Measurements from ENCODE around the gene ST8SIA1. TPM values are rescaled to one million over a fixed set of nuclear protein-coding genes. Genes with fewer than 3 reads are reported as not detected.

ST8SIA1 gene
- polyA plus RNA-seq, 1 donor from 2014 or later, result 22.5 TPM

DNA sequence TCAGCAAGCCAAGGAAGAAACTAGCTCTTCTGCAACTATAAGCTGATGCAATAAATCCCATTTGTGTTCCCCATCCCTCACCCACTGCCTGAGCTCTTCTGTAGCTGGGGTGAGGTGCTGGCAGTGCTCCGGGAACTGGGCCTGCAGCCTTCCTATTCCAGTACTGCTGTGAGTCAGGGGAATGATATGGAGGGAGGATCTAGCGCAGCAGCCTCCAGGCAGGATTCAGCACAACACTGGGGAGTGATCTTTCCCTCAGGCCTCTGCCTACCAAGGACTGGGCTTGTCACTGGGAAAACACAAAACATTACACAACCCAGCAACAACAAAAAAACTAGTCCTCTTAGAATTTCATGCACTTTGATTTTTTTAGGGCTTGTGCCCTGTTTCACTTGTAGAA lies 58.7 kb downstream of the ST8SIA1 start:
- Histone ChIP-seq H3K9me2 (ENCODE audit: insufficient read depth, low read length) (no peaks in the 10 kb centered on the region), H3K27ac (ENCODE audit: low read length) (no peak overlapping the region), H3K36me3 (ENCODE audit: insufficient read depth, low read length) (no peaks in the 10 kb centered on the region), H2AFZ (ENCODE audit: low read depth, low read length) (no peak overlapping the region), H3K27me3 (ENCODE audit: insufficient read depth, low read depth, low read length) (no peaks in the 10 kb centered on the region), H4K20me1 (ENCODE audit: insufficient read depth) (no peaks in the 10 kb centered on the region), H3F3A (ENCODE audit: insufficient read depth, low read length, poor library complexity, severe bottlenecking) (no peaks in the 10 kb centered on the region), H3K4me3 (ENCODE audit: low read length) (no peak overlapping the region), H3K9me3 (ENCODE audit: low read length) (no peaks in the 10 kb centered on the region), H3K4me2 (ENCODE audit: low read length) (no peak overlapping the region), H3K9ac (ENCODE audit: low read length) (no peak overlapping the region), H3K79me2 (replicated peaks; ENCODE audit: insufficient read depth, low read length) (no peaks in the 10 kb centered on the region)
- TF ChIP-seq, protein P1, sequence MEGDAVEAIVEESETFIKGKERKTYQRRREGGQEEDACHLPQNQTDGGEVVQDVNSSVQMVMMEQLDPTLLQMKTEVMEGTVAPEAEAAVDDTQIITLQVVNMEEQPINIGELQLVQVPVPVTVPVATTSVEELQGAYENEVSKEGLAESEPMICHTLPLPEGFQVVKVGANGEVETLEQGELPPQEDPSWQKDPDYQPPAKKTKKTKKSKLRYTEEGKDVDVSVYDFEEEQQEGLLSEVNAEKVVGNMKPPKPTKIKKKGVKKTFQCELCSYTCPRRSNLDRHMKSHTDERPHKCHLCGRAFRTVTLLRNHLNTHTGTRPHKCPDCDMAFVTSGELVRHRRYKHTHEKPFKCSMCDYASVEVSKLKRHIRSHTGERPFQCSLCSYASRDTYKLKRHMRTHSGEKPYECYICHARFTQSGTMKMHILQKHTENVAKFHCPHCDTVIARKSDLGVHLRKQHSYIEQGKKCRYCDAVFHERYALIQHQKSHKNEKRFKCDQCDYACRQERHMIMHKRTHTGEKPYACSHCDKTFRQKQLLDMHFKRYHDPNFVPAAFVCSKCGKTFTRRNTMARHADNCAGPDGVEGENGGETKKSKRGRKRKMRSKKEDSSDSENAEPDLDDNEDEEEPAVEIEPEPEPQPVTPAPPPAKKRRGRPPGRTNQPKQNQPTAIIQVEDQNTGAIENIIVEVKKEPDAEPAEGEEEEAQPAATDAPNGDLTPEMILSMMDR (IDR thresholded peaks at IDR 0.05; ENCODE audit: poor library complexity, severe bottlenecking), result no peak
- TF ChIP-seq POLR2AphosphoS5 (IDR thresholded peaks at IDR 0.05) (no peak), MXI1 (conservative IDR thresholded peaks at IDR 0.05; ENCODE audit: poor library complexity, severe bottlenecking) (no peak), TAF1 (IDR thresholded peaks at IDR 0.05; ENCODE audit: low read depth) (no peak), EZH2 (IDR thresholded peaks at IDR 0.05; ENCODE audit: borderline replicate concordance, insufficient read depth, low read length, poor library complexity, severe bottlenecking) (no peak), SMC3 (conservative IDR thresholded peaks at IDR 0.05; ENCODE audit: poor library complexity) (no peak), EP300 (conservative IDR thresholded peaks at IDR 0.05; ENCODE audit: poor library complexity, severe bottlenecking) (no peak), RAD21 (conservative IDR thresholded peaks at IDR 0.05) (no peak)
- TF ChIP-seq, protein P2, sequence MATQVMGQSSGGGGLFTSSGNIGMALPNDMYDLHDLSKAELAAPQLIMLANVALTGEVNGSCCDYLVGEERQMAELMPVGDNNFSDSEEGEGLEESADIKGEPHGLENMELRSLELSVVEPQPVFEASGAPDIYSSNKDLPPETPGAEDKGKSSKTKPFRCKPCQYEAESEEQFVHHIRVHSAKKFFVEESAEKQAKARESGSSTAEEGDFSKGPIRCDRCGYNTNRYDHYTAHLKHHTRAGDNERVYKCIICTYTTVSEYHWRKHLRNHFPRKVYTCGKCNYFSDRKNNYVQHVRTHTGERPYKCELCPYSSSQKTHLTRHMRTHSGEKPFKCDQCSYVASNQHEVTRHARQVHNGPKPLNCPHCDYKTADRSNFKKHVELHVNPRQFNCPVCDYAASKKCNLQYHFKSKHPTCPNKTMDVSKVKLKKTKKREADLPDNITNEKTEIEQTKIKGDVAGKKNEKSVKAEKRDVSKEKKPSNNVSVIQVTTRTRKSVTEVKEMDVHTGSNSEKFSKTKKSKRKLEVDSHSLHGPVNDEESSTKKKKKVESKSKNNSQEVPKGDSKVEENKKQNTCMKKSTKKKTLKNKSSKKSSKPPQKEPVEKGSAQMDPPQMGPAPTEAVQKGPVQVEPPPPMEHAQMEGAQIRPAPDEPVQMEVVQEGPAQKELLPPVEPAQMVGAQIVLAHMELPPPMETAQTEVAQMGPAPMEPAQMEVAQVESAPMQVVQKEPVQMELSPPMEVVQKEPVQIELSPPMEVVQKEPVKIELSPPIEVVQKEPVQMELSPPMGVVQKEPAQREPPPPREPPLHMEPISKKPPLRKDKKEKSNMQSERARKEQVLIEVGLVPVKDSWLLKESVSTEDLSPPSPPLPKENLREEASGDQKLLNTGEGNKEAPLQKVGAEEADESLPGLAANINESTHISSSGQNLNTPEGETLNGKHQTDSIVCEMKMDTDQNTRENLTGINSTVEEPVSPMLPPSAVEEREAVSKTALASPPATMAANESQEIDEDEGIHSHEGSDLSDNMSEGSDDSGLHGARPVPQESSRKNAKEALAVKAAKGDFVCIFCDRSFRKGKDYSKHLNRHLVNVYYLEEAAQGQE (IDR thresholded peaks at IDR 0.05; ENCODE audit: borderline replicate concordance), result no peak

DNA sequence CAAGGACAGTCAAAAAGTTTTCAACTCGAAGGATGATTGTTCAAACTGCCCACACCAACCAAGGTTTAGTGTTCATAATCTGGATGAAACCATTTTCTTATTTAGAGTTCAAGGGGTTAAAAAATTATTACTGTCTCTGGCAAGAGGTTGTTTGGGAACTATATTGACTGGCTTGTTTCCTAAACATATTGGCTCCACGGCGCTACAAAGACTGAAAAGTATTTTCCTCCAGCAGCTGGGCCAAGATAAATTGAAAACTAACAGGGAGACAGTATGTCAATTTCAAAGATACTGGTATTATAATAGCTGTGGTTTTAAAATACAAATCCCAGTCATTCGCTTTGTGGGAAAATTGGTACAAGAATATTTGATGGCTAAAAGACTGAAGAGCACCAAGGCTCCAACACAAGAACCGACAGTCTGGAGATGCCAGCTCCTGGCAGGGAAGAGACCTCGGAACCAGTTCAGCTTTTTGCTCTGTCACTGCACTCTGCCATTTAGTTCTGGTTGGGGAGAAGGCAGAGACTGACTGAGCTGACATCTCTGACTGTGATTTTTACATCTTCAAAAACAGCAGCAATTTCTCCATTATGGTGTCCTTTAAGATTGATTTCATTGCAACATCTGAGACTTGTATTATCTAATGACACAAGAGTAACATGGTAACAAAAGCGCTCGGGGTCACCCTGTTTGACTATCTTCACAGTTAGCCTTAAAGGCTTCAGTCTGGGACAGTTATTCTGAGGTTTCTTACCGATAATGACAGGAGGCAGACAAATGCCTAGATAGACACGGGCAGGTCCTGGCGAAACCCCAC lies 62.0 kb downstream of the ST8SIA1 start:
- Histone ChIP-seq H3K79me2 (replicated peaks; ENCODE audit: insufficient read depth, low read length) (no peaks in the 10 kb centered on the region), H3K4me2 (ENCODE audit: low read length) (no peak overlapping the region), H3K36me3 (ENCODE audit: insufficient read depth, low read length) (no peaks in the 10 kb centered on the region), H3K9ac (ENCODE audit: low read length) (no peak overlapping the region), H2AFZ (ENCODE audit: low read depth, low read length) (no peak overlapping the region), H3K9me2 (ENCODE audit: insufficient read depth, low read length) (no peaks in the 10 kb centered on the region), H3K4me3 (ENCODE audit: low read length) (no peak overlapping the region), H3K27ac (ENCODE audit: low read length) (no peak overlapping the region), H4K20me1 (ENCODE audit: insufficient read depth) (no peaks in the 10 kb centered on the region), H3K9me3 (ENCODE audit: low read length) (no peaks in the 10 kb centered on the region), H3F3A (ENCODE audit: insufficient read depth, low read length, poor library complexity, severe bottlenecking) (no peaks in the 10 kb centered on the region), H3K27me3 (ENCODE audit: insufficient read depth, low read depth, low read length) (no peaks in the 10 kb centered on the region)
- TF ChIP-seq EP300 (conservative IDR thresholded peaks at IDR 0.05; ENCODE audit: poor library complexity, severe bottlenecking) (peak; percentile 50), MXI1 (conservative IDR thresholded peaks at IDR 0.05; ENCODE audit: poor library complexity, severe bottlenecking) (no peak), TAF1 (IDR thresholded peaks at IDR 0.05; ENCODE audit: low read depth) (no peak)
- TF ChIP-seq, protein P1 (IDR thresholded peaks at IDR 0.05; ENCODE audit: poor library complexity, severe bottlenecking), result no peak

Measured in neural cell (in vitro differentiated cells).